Measurements from ENCODE around the gene ACAA1.
"Not testable (repeated sequence)": the region's sequence is repeated elsewhere in the genome, so short reads cannot be mapped to it uniquely, and the experiment has no call there.

ACAA1 gene

GRCh38 chr3:38109580-38110313, 27.2 kb downstream of the ACAA1 start:
- H3K27ac ChIP-seq: no peak overlapping the region
- no peak for DNase-seq (ENCODE audit: low read depth, low spot score)

- no peak overlapping the region for H3K27ac ChIP-seq
- no peak for DNase-seq (ENCODE audit: low read depth, low spot score)
Measured at GRCh38 chr3:38108649-38109579, 28.0 kb downstream of the ACAA1 start.

GRCh38 chr3:38107911-38108648, 28.8 kb downstream of the ACAA1 start:
- DNase-seq (ENCODE audit: low read depth, low spot score): no peak
- H3K27ac ChIP-seq: no peak overlapping the region

- no peak overlapping the region for H3K27ac ChIP-seq
- no peak for DNase-seq (ENCODE audit: low read depth, low spot score)
Measured at GRCh38 chr3:38105525-38105924, 31.4 kb downstream of the ACAA1 start.

GRCh38 chr3:38102444-38102814, 34.5 kb downstream of the ACAA1 start:
- no peak overlapping the region for H3K27ac ChIP-seq
- no peak for DNase-seq (ENCODE audit: low read depth, low spot score)

GRCh38 chr3:38101811-38102443, 35.0 kb downstream of the ACAA1 start:
- no peak overlapping the region for H3K27ac ChIP-seq
- no peak for DNase-seq (ENCODE audit: low read depth, low spot score)

- H3K27ac ChIP-seq: no peak overlapping the region
- no peak for DNase-seq (ENCODE audit: low read depth, low spot score)
Measured at GRCh38 chr3:38100498-38100897, 36.4 kb downstream of the ACAA1 start.

GRCh38 chr3:38099518-38099917, 37.4 kb downstream of the ACAA1 start:
- DNase-seq (ENCODE audit: low read depth, low spot score): no peak
- H3K27ac ChIP-seq: no peak overlapping the region

- no peak for DNase-seq (ENCODE audit: low read depth, low spot score)
- no peak overlapping the region for H3K27ac ChIP-seq
Measured at GRCh38 chr3:38098376-38098723, 38.6 kb downstream of the ACAA1 start.

GRCh38 chr3:38097446-38098375, 39.2 kb downstream of the ACAA1 start:
- H3K27ac ChIP-seq: no peak overlapping the region
- no peak for DNase-seq (ENCODE audit: low read depth, low spot score)

- no peak for DNase-seq (ENCODE audit: low read depth, low spot score)
- H3K27ac ChIP-seq: no peak overlapping the region
Measured at GRCh38 chr3:38095669-38096483, 41.1 kb downstream of the ACAA1 start.

GRCh38 chr3:38094999-38095398, 41.9 kb downstream of the ACAA1 start:
- no peak for DNase-seq (ENCODE audit: low read depth, low spot score)
- no peak overlapping the region for H3K27ac ChIP-seq

GRCh38 chr3:38090453-38090852, 46.5 kb downstream of the ACAA1 start:
- DNase-seq (ENCODE audit: low read depth, low spot score): no peak
- H3K27ac ChIP-seq: no peak overlapping the region

GRCh38 chr3:38089163-38089562, 47.8 kb downstream of the ACAA1 start:
- no peak overlapping the region for H3K27ac ChIP-seq
- no peak for DNase-seq (ENCODE audit: low read depth, low spot score)

- no peak for DNase-seq (ENCODE audit: low read depth, low spot score)
- peak overlapping the region; percentile 19 for H3K27ac ChIP-seq
Measured at GRCh38 chr3:38088126-38089078, 48.5 kb downstream of the ACAA1 start.

GRCh38 chr3:38087278-38087677, 49.6 kb downstream of the ACAA1 start:
- not testable (repeated sequence) for DNase-seq (ENCODE audit: low read depth, low spot score); H3K27ac ChIP-seq

GRCh38 chr3:38086496-38086895, 50.4 kb downstream of the ACAA1 start:
- no peak for DNase-seq (ENCODE audit: low read depth, low spot score)
- H3K27ac ChIP-seq: no peak overlapping the region
